Keratinocyte (primary cell): ENCODE measurements around the gene MAN1C1.

ENCODE experiments used
- EZH2 ChIP-seq: IDR thresholded peaks from one replicate; pipeline ENCODE4 v1.6.1; 2012; ENCODE audit warnings: inconsistent platforms, mild to moderate bottlenecking, low read length, moderate library complexity
- TF ChIP-seq, protein P1 (sequence below), 3 experiments: IDR thresholded peaks in 1 of 3; conservative IDR thresholded peaks in 1 of 3; optimal IDR thresholded peaks in 1 of 3; 2 replicates in 2 of 3; 3 replicates in 1 of 3; pipeline versions ENCODE3 to v1.5.1; 2011; ENCODE audit warnings: low read length in 3 of 3, mild to moderate bottlenecking in 3 of 3, moderate library complexity in 2 of 3, control low read depth in 1 of 3, inconsistent platforms in 1 of 3; ENCODE audit not compliant: insufficient read depth in 2 of 3; ENCODE audit errors: extremely low read depth in 1 of 3

DNA sequence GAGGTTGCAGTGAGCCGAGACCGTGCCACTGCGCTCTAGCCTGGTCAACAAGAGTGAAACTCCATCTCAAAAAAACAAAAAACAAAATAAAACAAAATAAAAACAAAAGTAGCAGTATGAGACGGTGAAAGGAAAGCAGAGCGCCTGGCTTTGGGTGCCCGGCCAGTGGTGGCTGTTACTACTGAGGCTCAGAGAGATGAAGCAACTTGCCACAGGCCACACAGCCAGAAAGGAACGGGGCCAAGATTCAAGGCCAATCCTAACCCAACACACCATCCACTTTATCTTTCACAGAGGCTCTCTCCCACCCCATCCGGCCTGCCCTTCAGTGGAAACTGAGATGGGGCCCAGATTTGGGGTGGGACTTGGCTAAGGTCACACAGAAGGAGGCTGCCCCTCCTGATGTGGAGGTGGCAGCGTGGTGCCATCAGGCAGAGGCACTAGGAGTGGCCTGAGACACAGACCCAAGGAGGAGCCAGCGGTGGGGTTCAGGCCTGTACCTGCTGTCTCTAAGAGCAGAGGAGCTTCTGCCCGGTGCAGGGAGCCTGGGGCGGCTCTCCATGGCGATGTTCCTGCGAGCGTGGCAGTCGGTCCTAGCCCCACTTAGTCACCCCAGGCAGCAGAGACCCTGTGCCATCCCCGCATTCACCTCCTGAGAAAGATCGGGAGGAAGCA, 40.0 kb upstream of the MAN1C1 start:
- TF ChIP-seq, protein P1, sequence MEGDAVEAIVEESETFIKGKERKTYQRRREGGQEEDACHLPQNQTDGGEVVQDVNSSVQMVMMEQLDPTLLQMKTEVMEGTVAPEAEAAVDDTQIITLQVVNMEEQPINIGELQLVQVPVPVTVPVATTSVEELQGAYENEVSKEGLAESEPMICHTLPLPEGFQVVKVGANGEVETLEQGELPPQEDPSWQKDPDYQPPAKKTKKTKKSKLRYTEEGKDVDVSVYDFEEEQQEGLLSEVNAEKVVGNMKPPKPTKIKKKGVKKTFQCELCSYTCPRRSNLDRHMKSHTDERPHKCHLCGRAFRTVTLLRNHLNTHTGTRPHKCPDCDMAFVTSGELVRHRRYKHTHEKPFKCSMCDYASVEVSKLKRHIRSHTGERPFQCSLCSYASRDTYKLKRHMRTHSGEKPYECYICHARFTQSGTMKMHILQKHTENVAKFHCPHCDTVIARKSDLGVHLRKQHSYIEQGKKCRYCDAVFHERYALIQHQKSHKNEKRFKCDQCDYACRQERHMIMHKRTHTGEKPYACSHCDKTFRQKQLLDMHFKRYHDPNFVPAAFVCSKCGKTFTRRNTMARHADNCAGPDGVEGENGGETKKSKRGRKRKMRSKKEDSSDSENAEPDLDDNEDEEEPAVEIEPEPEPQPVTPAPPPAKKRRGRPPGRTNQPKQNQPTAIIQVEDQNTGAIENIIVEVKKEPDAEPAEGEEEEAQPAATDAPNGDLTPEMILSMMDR (optimal IDR thresholded peaks at IDR 0.05 in 1 of 3, IDR thresholded peaks at IDR 0.05 in 1 of 3, conservative IDR thresholded peaks at IDR 0.05 in 1 of 3; ENCODE audit: extremely low read depth in 1 of 3, insufficient read depth in 2 of 3, low read length in 3 of 3): no peak
- no peak for TF ChIP-seq EZH2
